HepG2 (cell line): ENCODE data around the gene C2orf15. TPM values are rescaled to one million over a fixed set of nuclear protein-coding genes. Genes with fewer than 3 reads are reported as not detected.

Experiments used
- ATM ChIP-seq: fragments of 450-650 bp; IDR thresholded peaks from 2 replicates; pipeline ENCODE4 v1.7.1; 2017; ENCODE audit warnings: mild to moderate bottlenecking, borderline replicate concordance
- CREM ChIP-seq, 2 experiments: sonication (generic) in 1 of 2; formaldehyde crosslinking in 1 of 2; IDR thresholded peaks; 2 replicates each; pipeline versions ENCODE4 v1.4.0 to v1.6.1; 2016 to 2020; ENCODE audit warnings: antibody characterized with exemption in 1 of 2, mild to moderate bottlenecking in 1 of 2, missing genetic modification reagents in 1 of 2
- EZH2 ChIP-seq: conservative IDR thresholded peaks from 2 replicates; pipeline ENCODE4 v1.6.1; 2012; ENCODE audit warnings: mild to moderate bottlenecking, low read depth, low read length, moderate library complexity
- GLI4 ChIP-seq: sonication (generic); formaldehyde crosslinking; IDR thresholded peaks from 2 replicates; pipeline ENCODE4 v1.5.1; 2020; ENCODE audit warnings: missing genetic modification reagents, mild to moderate bottlenecking, moderate library complexity, borderline replicate concordance
- GPN1 ChIP-seq: sonication (generic); formaldehyde crosslinking; IDR thresholded peaks from 2 replicates; pipeline ENCODE4 v1.5.1; 2020; ENCODE audit warnings: missing genetic modification reagents, borderline replicate concordance
- KDM5A ChIP-seq: fragments of 200-600 bp; sonication (generic); IDR thresholded peaks from 2 replicates; pipeline ENCODE4 v1.7.0; 2018; ENCODE audit warnings: antibody characterized with exemption, mild to moderate bottlenecking, low read length, borderline replicate concordance
- SIX1 ChIP-seq: sonication (generic); formaldehyde crosslinking; IDR thresholded peaks from 2 replicates; pipeline ENCODE4 v1.4.0; 2020; ENCODE audit warnings: missing genetic modification reagents, borderline replicate concordance
- TERF1 ChIP-seq: sonication (generic); formaldehyde crosslinking; IDR thresholded peaks from 2 replicates; pipeline ENCODE4 v1.8.0; 2022; ENCODE audit warnings: mild to moderate bottlenecking, missing genetic modification reagents, moderate library complexity
- ZNF235 ChIP-seq: sonication (generic); formaldehyde crosslinking; IDR thresholded peaks from 2 replicates; pipeline ENCODE4 v1.8.1; 2023; ENCODE audit warnings: mild to moderate bottlenecking, missing genetic modification reagents, borderline replicate concordance
- ZNF33A ChIP-seq: sonication (generic); formaldehyde crosslinking; IDR thresholded peaks from 2 replicates; pipeline ENCODE4 v1.5.1; 2020; ENCODE audit warnings: missing genetic modification reagents, mild to moderate bottlenecking, moderate library complexity, borderline replicate concordance
- ZNF431 ChIP-seq: sonication (generic); formaldehyde crosslinking; IDR thresholded peaks from 2 replicates; pipeline ENCODE4 v1.9.0; 2022; ENCODE audit warnings: missing genetic modification reagents, low read depth, mild to moderate bottlenecking, borderline replicate concordance
- ZNF468 ChIP-seq: sonication (generic); formaldehyde crosslinking; IDR thresholded peaks from 2 replicates; pipeline ENCODE4 v1.8.0; 2022; ENCODE audit warnings: mild to moderate bottlenecking, moderate library complexity, missing genetic modification reagents
- ZNF589 ChIP-seq: sonication (generic); formaldehyde crosslinking; conservative IDR thresholded peaks from 2 replicates; pipeline ENCODE4 v1.8.0; 2022; ENCODE audit warnings: mild to moderate bottlenecking, moderate library complexity, missing genetic modification reagents
- ZNF75D ChIP-seq: sonication (generic); formaldehyde crosslinking; IDR thresholded peaks from 2 replicates; pipeline ENCODE4 v1.8.1; 2023; ENCODE audit warnings: missing genetic modification reagents, mild to moderate bottlenecking, borderline replicate concordance
- ZNF775 ChIP-seq: sonication (generic); formaldehyde crosslinking; IDR thresholded peaks from 2 replicates; pipeline ENCODE4 v1.4.0; 2020; ENCODE audit warnings: missing genetic modification reagents, mild to moderate bottlenecking, moderate library complexity, borderline replicate concordance
- ZNF792 ChIP-seq: IDR thresholded peaks from 2 replicates; pipeline ENCODE4 v1.6.1; 2016
- ZNF891 ChIP-seq: sonication (generic); formaldehyde crosslinking; IDR thresholded peaks from 2 replicates; pipeline ENCODE4 v1.5.0; 2020; ENCODE audit warnings: mild to moderate bottlenecking, missing genetic modification reagents
- polyA plus RNA-seq, 8 experiments: library from polyadenylated mRNA; depleted of rRNA in 3 of 8; stranded (reverse) in 7 of 8; unstranded in 1 of 8; fragments of >200 nt; fragmentation: Illumina TruSeq in 4 of 8; extraction: Trizol in 4 of 8; gene quantifications; 2 replicates each; pipeline versions ENCODE4 v1.2.1 to v1.2.3, GENCODE V29; 2011 to 2016; ENCODE audit warnings: low read depth in 4 of 8, missing spikeins in 1 of 8, mixed read lengths in 1 of 8; ENCODE audit not compliant: insufficient read depth in 1 of 8
- total RNA-seq, 5 experiments: library from RNA; depleted of rRNA; stranded (reverse); fragments of >200 nt; fragmentation: Illumina TruSeq; extraction: Trizol; gene quantifications; 2 replicates each; pipeline ENCODE4 v1.2.3, GENCODE V29; 2016; ENCODE audit warnings: low read depth in 1 of 5
- TF ChIP-seq, protein P1 (sequence below): sonication (generic); formaldehyde crosslinking; IDR thresholded peaks from 2 replicates; pipeline ENCODE4 v1.5.0; 2020; ENCODE audit warnings: mild to moderate bottlenecking, missing genetic modification reagents, borderline replicate concordance
- TF ChIP-seq, protein P2 (sequence below): IDR thresholded peaks from 2 replicates; pipeline ENCODE4 v1.6.1; 2016; ENCODE audit warnings: missing biosample characterization, missing genetic modification reagents, low read depth
- TF ChIP-seq, protein P3 (sequence below): sonication (generic); formaldehyde crosslinking; IDR thresholded peaks from 2 replicates; pipeline ENCODE4 v1.4.0; 2020; ENCODE audit warnings: missing genetic modification reagents, borderline replicate concordance

Gene C2orf15
- total and polyA plus RNA-seq, 2 of the 13 experiments (the other 11 are each of a cell fraction or from before 2014, with no cell fraction given), result 5.5 to 8.3 TPM

DNA sequence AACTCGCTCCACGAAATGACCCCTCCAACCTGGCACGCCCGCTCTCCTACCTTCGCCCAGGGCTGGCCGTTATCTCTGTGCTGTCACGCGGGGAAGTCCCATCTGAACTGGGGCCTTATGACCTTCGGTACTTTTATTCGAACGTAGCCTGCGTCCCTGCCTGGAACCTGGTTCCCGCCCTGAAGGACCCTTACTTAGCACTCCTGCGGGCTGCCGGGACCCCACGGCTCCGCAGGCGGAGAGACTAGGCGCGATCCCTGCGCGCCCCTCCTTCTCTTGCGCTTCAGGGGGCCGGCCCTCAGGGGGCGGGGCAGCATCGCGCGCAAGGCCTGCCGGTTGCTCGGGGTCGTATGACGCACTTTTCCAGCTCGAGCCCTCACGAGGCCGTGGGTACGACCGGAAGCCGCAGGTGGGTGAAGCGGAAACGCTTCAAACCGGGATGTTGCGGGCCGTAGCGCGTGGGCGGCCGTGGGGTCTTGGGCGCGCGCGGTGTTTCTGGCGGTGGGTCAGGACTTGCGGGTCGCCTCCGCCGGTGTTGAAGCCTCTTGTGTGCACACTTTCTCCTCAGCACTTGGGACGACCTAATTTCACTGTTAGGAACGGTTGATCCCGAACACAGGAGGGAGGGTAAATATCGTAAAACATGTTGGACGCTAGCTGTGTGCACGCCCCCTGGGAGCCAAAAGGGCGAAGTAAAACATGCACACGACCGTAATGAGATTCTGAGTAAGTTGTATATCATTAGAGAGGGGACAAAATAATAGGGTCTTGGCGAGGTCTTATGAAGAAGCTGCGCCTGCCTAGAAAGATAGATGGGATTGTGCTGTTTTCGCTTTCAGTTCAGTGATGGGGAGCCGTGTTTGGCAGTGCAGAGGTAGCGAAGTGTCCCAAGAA, 13.4 kb downstream of the C2orf15 start, which contains the start of the genes LIPT1 and TSGA10 (continued):
- TF ChIP-seq GLI4 (CRISPR knock-in tag), result peak; percentile 99
- TF ChIP-seq, protein P1, sequence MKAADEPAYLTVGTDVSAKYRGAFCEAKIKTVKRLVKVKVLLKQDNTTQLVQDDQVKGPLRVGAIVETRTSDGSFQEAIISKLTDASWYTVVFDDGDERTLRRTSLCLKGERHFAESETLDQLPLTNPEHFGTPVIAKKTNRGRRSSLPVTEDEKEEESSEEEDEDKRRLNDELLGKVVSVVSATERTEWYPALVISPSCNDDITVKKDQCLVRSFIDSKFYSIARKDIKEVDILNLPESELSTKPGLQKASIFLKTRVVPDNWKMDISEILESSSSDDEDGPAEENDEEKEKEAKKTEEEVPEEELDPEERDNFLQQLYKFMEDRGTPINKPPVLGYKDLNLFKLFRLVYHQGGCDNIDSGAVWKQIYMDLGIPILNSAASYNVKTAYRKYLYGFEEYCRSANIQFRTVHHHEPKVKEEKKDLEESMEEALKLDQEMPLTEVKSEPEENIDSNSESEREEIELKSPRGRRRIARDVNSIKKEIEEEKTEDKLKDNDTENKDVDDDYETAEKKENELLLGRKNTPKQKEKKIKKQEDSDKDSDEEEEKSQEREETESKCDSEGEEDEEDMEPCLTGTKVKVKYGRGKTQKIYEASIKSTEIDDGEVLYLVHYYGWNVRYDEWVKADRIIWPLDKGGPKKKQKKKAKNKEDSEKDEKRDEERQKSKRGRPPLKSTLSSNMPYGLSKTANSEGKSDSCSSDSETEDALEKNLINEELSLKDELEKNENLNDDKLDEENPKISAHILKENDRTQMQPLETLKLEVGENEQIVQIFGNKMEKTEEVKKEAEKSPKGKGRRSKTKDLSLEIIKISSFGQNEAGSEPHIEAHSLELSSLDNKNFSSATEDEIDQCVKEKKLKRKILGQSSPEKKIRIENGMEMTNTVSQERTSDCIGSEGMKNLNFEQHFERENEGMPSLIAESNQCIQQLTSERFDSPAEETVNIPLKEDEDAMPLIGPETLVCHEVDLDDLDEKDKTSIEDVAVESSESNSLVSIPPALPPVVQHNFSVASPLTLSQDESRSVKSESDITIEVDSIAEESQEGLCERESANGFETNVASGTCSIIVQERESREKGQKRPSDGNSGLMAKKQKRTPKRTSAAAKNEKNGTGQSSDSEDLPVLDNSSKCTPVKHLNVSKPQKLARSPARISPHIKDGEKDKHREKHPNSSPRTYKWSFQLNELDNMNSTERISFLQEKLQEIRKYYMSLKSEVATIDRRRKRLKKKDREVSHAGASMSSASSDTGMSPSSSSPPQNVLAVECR (CRISPR knock-in tag), result peak; percentile 98
- TF ChIP-seq SIX1 (CRISPR knock-in tag), result peak; percentile 70
- TF ChIP-seq ZNF75D (CRISPR knock-in tag), result no peak
- peak; percentile 97 for TF ChIP-seq ZNF891 (CRISPR knock-in tag)
- peak; percentile 78 for TF ChIP-seq CREM (IDR thresholded peaks at IDR 0.05)
- TF ChIP-seq CREM (CRISPR knock-in tag; IDR thresholded peaks at IDR 0.05), result no peak
- peak; percentile 63; the same call in 1 of the 2 replicates for TF ChIP-seq GPN1 (CRISPR knock-in tag)
- TF ChIP-seq KDM5A, result peak; percentile 87
- TF ChIP-seq ZNF589, result peak; percentile 89
- TF ChIP-seq EZH2, result no peak
- TF ChIP-seq ZNF431 (CRISPR knock-in tag), result peak; percentile 94; the same call in 1 of the 2 replicates
- peak; percentile 91; the same call in 1 of the 2 replicates for TF ChIP-seq ZNF775
- TF ChIP-seq ZNF235 (CRISPR knock-in tag), result no peak
- TF ChIP-seq, protein P2, sequence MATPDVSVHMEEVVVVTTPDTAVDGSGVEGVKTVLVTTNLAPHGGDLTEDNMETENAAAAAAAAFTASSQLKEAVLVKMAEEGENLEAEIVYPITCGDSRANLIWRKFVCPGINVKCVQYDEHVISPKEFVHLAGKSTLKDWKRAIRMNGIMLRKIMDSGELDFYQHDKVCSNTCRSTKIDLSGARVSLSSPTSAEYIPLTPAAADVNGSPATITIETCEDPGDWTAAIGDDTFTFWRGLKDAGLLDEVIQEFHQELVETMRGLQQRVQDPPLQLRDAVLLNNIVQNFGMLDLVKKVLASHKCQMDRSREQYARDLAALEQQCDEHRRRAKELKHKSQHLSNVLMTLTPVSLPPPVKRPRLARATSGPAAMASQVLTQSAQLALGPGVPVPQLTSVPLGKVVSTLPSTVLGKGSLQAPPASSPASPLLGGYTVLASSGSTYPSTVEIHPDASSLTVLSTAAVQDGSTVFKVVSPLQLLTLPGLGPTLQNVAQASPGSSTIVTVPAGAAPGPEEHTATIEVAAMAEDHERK (CRISPR knock-in tag), result peak; percentile 80
- no peak; the same call in 1 of the 2 replicates for TF ChIP-seq TERF1 (CRISPR knock-in tag)
- TF ChIP-seq ZNF33A (CRISPR knock-in tag), result 0 out of 2 replicates have a peak, but pooled peaks have one; percentile 36
- TF ChIP-seq ATM, result no peak
- TF ChIP-seq ZNF792 (CRISPR knock-in tag), result peak; percentile 99
- no peak for TF ChIP-seq ZNF468 (CRISPR knock-in tag)
- TF ChIP-seq, protein P3, sequence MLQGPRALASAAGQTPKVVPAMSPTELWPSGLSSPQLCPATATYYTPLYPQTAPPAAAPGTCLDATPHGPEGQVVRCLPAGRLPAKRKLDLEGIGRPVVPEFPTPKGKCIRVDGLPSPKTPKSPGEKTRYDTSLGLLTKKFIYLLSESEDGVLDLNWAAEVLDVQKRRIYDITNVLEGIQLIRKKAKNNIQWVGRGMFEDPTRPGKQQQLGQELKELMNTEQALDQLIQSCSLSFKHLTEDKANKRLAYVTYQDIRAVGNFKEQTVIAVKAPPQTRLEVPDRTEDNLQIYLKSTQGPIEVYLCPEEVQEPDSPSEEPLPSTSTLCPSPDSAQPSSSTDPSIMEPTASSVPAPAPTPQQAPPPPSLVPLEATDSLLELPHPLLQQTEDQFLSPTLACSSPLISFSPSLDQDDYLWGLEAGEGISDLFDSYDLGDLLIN, result no peak; the same call in 1 of the 2 replicates
